Neural crest cell (in vitro differentiated cells): ENCODE data around the gene WWOX. TPM values are rescaled to one million over a fixed set of nuclear protein-coding genes. Genes with fewer than 3 reads are reported as not detected.

Source experiments
- DNase-seq: peaks from one replicate; pipeline ENCODE4 v3.0.0; 2021; ENCODE audit warnings: low read depth, mixed read lengths, low spot score
- H3K27ac Mint-ChIP-seq: one replicate; pipeline ENCODE4 v1.8.0; 2021; ENCODE audit warnings: mild to moderate bottlenecking, mixed read lengths; ENCODE audit not compliant: unreplicated experiment
- H3K27me3 Mint-ChIP-seq: 2 replicates; pipeline ENCODE4 v1.8.0; 2021; ENCODE audit warnings: low read depth, mild to moderate bottlenecking, mixed read lengths
- H3K36me3 Mint-ChIP-seq: 2 replicates; pipeline ENCODE4 v1.8.0; 2021; ENCODE audit warnings: low read depth, mild to moderate bottlenecking, mixed read lengths
- H3K4me1 Mint-ChIP-seq: 2 replicates; pipeline ENCODE4 v1.8.0; 2021; ENCODE audit warnings: mixed read lengths
- H3K4me3 Mint-ChIP-seq: one replicate; pipeline ENCODE4 v1.8.0; 2021; ENCODE audit warnings: mild to moderate bottlenecking, mixed read lengths
- H3K9me3 Mint-ChIP-seq: 2 replicates; pipeline ENCODE4 v1.8.0; 2021; ENCODE audit warnings: mixed read lengths
- CTCF ChIP-seq: fragments of 200-600 bp; sonication (generic); conservative IDR thresholded peaks from 2 replicates; pipeline ENCODE4 v1.5.0; 2021; ENCODE audit warnings: antibody characterized with exemption, mild to moderate bottlenecking
- total RNA-seq: library from RNA; stranded (reverse); gene quantifications from 2 replicates; pipeline ENCODE4 v1.2.1, GENCODE V29; 2021

The WWOX gene
- total RNA-seq, 1 donor from 2014 or later, result 30.5 TPM

- Mint-ChIP-seq H3K36me3 (no peaks in the 10 kb centered on the region), H3K27ac (no peak overlapping the region), H3K27me3 (no peaks in the 10 kb centered on the region), H3K4me1 (peaks cover 6% of the 10 kb centered on the region), H3K4me3 (no peak overlapping the region), H3K9me3 (peaks cover 3% of the 10 kb centered on the region)
- no peak for TF ChIP-seq CTCF
- no peak for DNase-seq
Observed at GRCh38 chr16:78277321-78278055, 178.0 kb downstream of the WWOX start.

GRCh38 chr16:78278056-78278450, 178.6 kb downstream of the WWOX start:
- H3K27me3 Mint-ChIP-seq, result no peaks in the 10 kb centered on the region
- DNase-seq, result no peak
- no peak overlapping the region for H3K27ac Mint-ChIP-seq
- peaks cover 6% of the 10 kb centered on the region for H3K4me1 Mint-ChIP-seq
- peaks cover under 1% of the 10 kb centered on the region for H3K9me3 Mint-ChIP-seq
- H3K36me3 Mint-ChIP-seq, result no peaks in the 10 kb centered on the region
- TF ChIP-seq CTCF, result no peak
- no peak overlapping the region for H3K4me3 Mint-ChIP-seq

GRCh38 chr16:78281115-78281514, 181.7 kb downstream of the WWOX start:
- no peak overlapping the region for H3K4me3 Mint-ChIP-seq
- DNase-seq, result no peak
- TF ChIP-seq CTCF, result no peak
- no peaks in the 10 kb centered on the region for H3K9me3 Mint-ChIP-seq
- no peaks in the 10 kb centered on the region for H3K36me3 Mint-ChIP-seq
- no peaks in the 10 kb centered on the region for H3K27me3 Mint-ChIP-seq
- no peak overlapping the region for H3K27ac Mint-ChIP-seq
- H3K4me1 Mint-ChIP-seq, result peaks cover 12% of the 10 kb centered on the region

- H3K9me3 Mint-ChIP-seq, result no peaks in the 10 kb centered on the region
- H3K4me1 Mint-ChIP-seq, result peaks cover 21% of the 10 kb centered on the region
- no peak overlapping the region for H3K4me3 Mint-ChIP-seq
- no peak for TF ChIP-seq CTCF
- no peaks in the 10 kb centered on the region for H3K36me3 Mint-ChIP-seq
- DNase-seq, result no peak
- H3K27ac Mint-ChIP-seq, result no peak overlapping the region
- no peaks in the 10 kb centered on the region for H3K27me3 Mint-ChIP-seq
Observed at GRCh38 chr16:78283548-78284251, 184.2 kb downstream of the WWOX start.

GRCh38 chr16:78284326-78284725, 184.9 kb downstream of the WWOX start:
- no peak for TF ChIP-seq CTCF
- DNase-seq, result no peak
- H3K4me3 Mint-ChIP-seq, result no peak overlapping the region
- no peaks in the 10 kb centered on the region for H3K36me3 Mint-ChIP-seq
- H3K4me1 Mint-ChIP-seq, result peaks cover 27% of the 10 kb centered on the region
- H3K9me3 Mint-ChIP-seq, result no peaks in the 10 kb centered on the region
- no peak overlapping the region for H3K27ac Mint-ChIP-seq
- no peaks in the 10 kb centered on the region for H3K27me3 Mint-ChIP-seq
